Esophagus squamous epithelium (tissue), 5 donors: ENCODE results near the gene MEF2C. TPM values are rescaled to one million over a fixed set of nuclear protein-coding genes. Genes with fewer than 3 reads are reported as not detected.

ENCODE experiments used
- DNase-seq: peaks from one replicate; lab custom pipeline; 2025; lab: John Stamatoyannopoulos, UW
- H3K27ac ChIP-seq, 4 donors: fragments of 200-600 bp; sonication (generic); one replicate each; pipeline ENCODE4 v1.5.1; 2016 to 2019; ENCODE audit warnings: mild to moderate bottlenecking in 1 of 4
- H3K27me3 ChIP-seq, 4 donors: fragments of 200-600 bp; sonication (generic); 1 replicate in 3 of 4; 2 replicates in 1 of 4; pipeline versions ENCODE4 v1.5.1 to v1.6.0; 2017 to 2021; ENCODE audit warnings: antibody characterized with exemption in 1 of 4
- H3K36me3 ChIP-seq, 3 donors: fragments of 200-600 bp; sonication (generic); one replicate each; pipeline ENCODE4 v1.5.1; 2016 to 2019
- H3K4me1 ChIP-seq, 3 donors: fragments of 200-600 bp; sonication (generic); one replicate each; pipeline ENCODE4 v1.5.1; 2017 to 2019
- H3K4me3 ChIP-seq, 4 donors: fragments of 200-600 bp; sonication (generic); 1 replicate in 3 of 4; 2 replicates in 1 of 4; pipeline ENCODE4 v1.5.1; 2016 to 2019; ENCODE audit warnings: mild to moderate bottlenecking in 2 of 4, moderate library complexity in 1 of 4
- H3K9me3 ChIP-seq, 3 donors: fragments of 200-600 bp; sonication (generic); one replicate each; pipeline ENCODE4 v1.5.1; 2016 to 2019
- CTCF ChIP-seq, 6 experiments: fragments of 450-650 bp in 4 of 6; fragments of 200-600 bp in 2 of 6; sonication (generic) in 2 of 6; IDR thresholded peaks; one replicate each; pipeline ENCODE4 v1.5.1; 2016 to 2019; ENCODE audit warnings: antibody characterized with exemption in 6 of 6, mild to moderate bottlenecking in 4 of 6, moderate library complexity in 4 of 6
- POLR2A ChIP-seq, 4 donors: fragments of 450-650 bp; IDR thresholded peaks; one replicate each; pipeline ENCODE4 v1.6.1; 2017; ENCODE audit warnings: antibody characterized with exemption in 4 of 4, mild to moderate bottlenecking in 4 of 4, moderate library complexity in 3 of 4
- WGBS, 2 donors: methylation state at CpG; one replicate each; pipeline ENCODE4 v1.1.5; 2018; 5-methylcytosine and 5-hydroxymethylcytosine counted together
- intact Hi-C: fragments of 100-400 bp; cut with DNase I; formaldehyde crosslinking; loops from one replicate; pipeline ENCODE4 v1.15.0; 2022
- total RNA-seq, 4 donors: library from RNA; depleted of rRNA; stranded (reverse); fragments of >200 nt; gene quantifications; one replicate each; pipeline ENCODE4 v1.1.0, GENCODE V29; 2016
- donor health status: DM: yes; HTN: yes; CAD: no.

The MEF2C gene
- total RNA-seq, 4 donors from 2014 or later, result 3.1 to 17.5 (median 9.9) TPM

GRCh38 chr5:88736494-88736893 is 146.5 kb downstream of the MEF2C start:
- intact Hi-C loops, result no loop called here
- no peak for DNase-seq
- Histone ChIP-seq H3K27ac (no peak overlapping the region), H3K9me3 (no peaks in the 10 kb centered on the region), H3K4me1 (peaks cover 0 to 4% (median 0%) of the 10 kb centered on the region in 3 donors), H3K4me3 (no peak overlapping the region), H3K36me3 (no peaks in the 10 kb centered on the region), H3K27me3 (no peaks in the 10 kb centered on the region)
- 86 to 93% methylated on average over 1 of the region's 2 CpGs for WGBS, 2 donors
- TF ChIP-seq CTCF (IDR thresholded peaks at IDR 0.05), result no peak

GRCh38 chr5:88734983-88735382 is 148.0 kb downstream of the MEF2C start:
- Histone ChIP-seq H3K27ac (peak overlapping the region in 2 of 4 donors; percentile 18 to 33), H3K9me3 (no peaks in the 10 kb centered on the region), H3K27me3 (no peaks in the 10 kb centered on the region), H3K36me3 (no peaks in the 10 kb centered on the region), H3K4me1 (peaks cover 0 to 4% (median 0%) of the 10 kb centered on the region in 3 donors), H3K4me3 (no peak overlapping the region)
- TF ChIP-seq CTCF (IDR thresholded peaks at IDR 0.05), result no peak
- TF ChIP-seq POLR2A (IDR thresholded peaks at IDR 0.05), result no peak
- intact Hi-C loops, result loop anchor here (5.0 kb wide), 1 partner anchor 1527 kb away; no protein-coding TSS in a partner anchor
- no peak for DNase-seq
- 82% methylated on average over 7 of the region's 7 CpGs for whole genome bisulfite sequencing, 2 donors

GRCh38 chr5:88734191-88734640 is 148.8 kb downstream of the MEF2C start:
- Histone ChIP-seq H3K36me3 (no peaks in the 10 kb centered on the region), H3K9me3 (no peaks in the 10 kb centered on the region), H3K27ac (peak overlapping the region in 2 of 4 donors; percentile 33 to 60), H3K27me3 (no peaks in the 10 kb centered on the region), H3K4me3 (peak overlapping the region in 1 of 4 donors; percentile 27), H3K4me1 (peaks cover 0 to 4% (median 0%) of the 10 kb centered on the region in 3 donors)
- intact Hi-C loops, result loop anchor here (5.0 kb wide), 1 partner anchor 1528 kb away; no protein-coding TSS in a partner anchor
- DNase-seq, result no peak
- TF ChIP-seq CTCF (IDR thresholded peaks at IDR 0.05) (no peak), POLR2A (IDR thresholded peaks at IDR 0.05) (no peak)
- WGBS, 2 donors, result 40 to 56% methylated on average over 6 of the region's 6 CpGs

GRCh38 chr5:88732862-88733261 is 150.1 kb downstream of the MEF2C start:
- H3K4me3 ChIP-seq, result no peak overlapping the region
- peak overlapping the region; percentile 2 to 60 (median 44) for H3K27ac ChIP-seq
- WGBS, 2 donors, result 74 to 86% methylated on average over 2 of the region's 2 CpGs
- no peak for TF ChIP-seq POLR2A (IDR thresholded peaks at IDR 0.05)
- TF ChIP-seq CTCF (IDR thresholded peaks at IDR 0.05), result no peak
- H3K27me3 ChIP-seq, result no peaks in the 10 kb centered on the region
- no peak for DNase-seq
- H3K9me3 ChIP-seq, result no peaks in the 10 kb centered on the region
- intact Hi-C loops, result loop anchor here (5.0 kb wide), 1 partner anchor 1529 kb away; no protein-coding TSS in a partner anchor
- H3K4me1 ChIP-seq, result peaks cover 0 to 4% (median 0%) of the 10 kb centered on the region in 3 donors
- H3K36me3 ChIP-seq, result peaks cover 0 to 4% (median 0%) of the 10 kb centered on the region in 3 donors

GRCh38 chr5:88732181-88732633 is 150.8 kb downstream of the MEF2C start:
- peak overlapping the region; percentile 2 to 60 (median 44) for H3K27ac ChIP-seq
- DNase-seq, result no peak
- peaks cover 0 to 4% (median 0%) of the 10 kb centered on the region in 3 donors for H3K4me1 ChIP-seq
- no peaks in the 10 kb centered on the region for H3K27me3 ChIP-seq
- intact Hi-C loops, result loop anchor here (5.0 kb wide), 1 partner anchor 1530 kb away; no protein-coding TSS in a partner anchor
- no peak overlapping the region for H3K4me3 ChIP-seq
- peaks cover 0 to 4% (median 0%) of the 10 kb centered on the region in 3 donors for H3K36me3 ChIP-seq
- TF ChIP-seq POLR2A (IDR thresholded peaks at IDR 0.05), result no peak
- no peak for TF ChIP-seq CTCF (IDR thresholded peaks at IDR 0.05)
- 55 to 75% methylated on average over 5 of the region's 5 CpGs for WGBS, 2 donors
- no peaks in the 10 kb centered on the region for H3K9me3 ChIP-seq
